Mucosa of stomach (tissue), 1 donor: ENCODE data around the gene CCSER1.
"Not testable (repeated sequence)": the region's sequence is repeated elsewhere in the genome, so short reads cannot be mapped to it uniquely, and the experiment has no call there.

ENCODE experiments used
- H3K27me3 ChIP-seq: one replicate; pipeline ENCODE4 v1.7.0; 2013; ENCODE audit warnings: mild to moderate bottlenecking, low read length; ENCODE audit not compliant: control insufficient read depth, insufficient read depth
- H3K36me3 ChIP-seq: one replicate; pipeline ENCODE4 v1.7.0; 2013; ENCODE audit warnings: low read length; ENCODE audit not compliant: control insufficient read depth, insufficient read depth
- H3K4me1 ChIP-seq: one replicate; pipeline ENCODE4 v1.7.0; 2013; ENCODE audit warnings: mild to moderate bottlenecking, low read length; ENCODE audit not compliant: control insufficient read depth, insufficient read depth
- H3K4me3 ChIP-seq: one replicate; pipeline ENCODE4 v1.7.0; 2013; ENCODE audit warnings: low read length
- H3K9ac ChIP-seq: one replicate; pipeline ENCODE4 v1.7.0; 2013; ENCODE audit warnings: mild to moderate bottlenecking, low read length, moderate library complexity
- H3K9me3 ChIP-seq: one replicate; pipeline ENCODE4 v1.7.0; 2013; ENCODE audit warnings: mild to moderate bottlenecking, low read length, moderate library complexity; ENCODE audit not compliant: control insufficient read depth
- donor health status: Pancreatic carcinoma.

CCSER1 gene

DNA sequence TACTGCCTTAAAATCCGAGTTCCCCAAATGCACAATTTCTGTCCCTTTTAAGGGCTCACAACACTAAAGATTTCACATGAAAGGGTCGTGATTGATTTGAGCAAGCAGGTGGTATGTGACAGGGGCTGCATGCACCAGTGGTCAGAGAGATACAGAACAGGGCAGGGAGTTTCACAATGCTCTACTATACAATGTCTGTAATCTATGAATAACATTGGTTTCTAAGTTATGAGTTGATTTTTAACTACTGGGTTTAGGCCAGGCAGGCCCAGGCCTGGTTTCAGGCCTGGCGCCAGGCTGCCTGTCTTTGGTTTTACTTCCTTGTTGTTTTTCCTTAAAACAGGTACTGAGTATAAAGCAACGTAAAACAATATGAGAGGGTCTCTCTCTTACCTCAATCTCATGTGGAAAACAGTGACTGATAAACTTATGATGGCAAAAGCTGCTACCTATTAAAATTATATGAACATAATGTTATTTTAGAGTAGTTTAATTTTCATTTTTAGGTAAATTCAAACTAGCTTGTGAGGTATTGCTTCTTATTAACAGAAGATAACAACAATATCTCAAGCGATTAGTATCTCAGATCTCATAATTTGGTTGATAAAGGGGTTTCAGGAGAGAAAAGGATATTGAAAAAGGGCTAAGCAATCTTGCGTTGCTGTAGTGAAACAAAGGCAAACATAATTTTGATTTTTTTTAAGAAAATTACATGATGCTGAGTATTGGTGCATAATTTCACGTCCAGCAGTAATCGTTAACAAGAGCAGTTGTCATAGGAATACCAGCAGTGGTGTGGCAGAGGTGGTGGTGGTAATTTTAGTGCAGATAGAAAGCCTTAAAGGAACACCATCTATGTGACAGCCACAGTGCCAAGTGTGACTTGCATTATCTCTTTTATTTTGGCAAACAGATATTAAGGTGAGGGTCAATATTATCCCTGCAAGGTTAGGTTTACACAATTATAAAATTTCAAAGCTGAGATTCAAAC, 1232.1 kb downstream of the CCSER1 start:
- no peak overlapping the region for H3K4me3 ChIP-seq
- no peaks in the 10 kb centered on the region for H3K9me3 ChIP-seq
- peaks cover 7% of the 10 kb centered on the region for H3K4me1 ChIP-seq
- H3K36me3 ChIP-seq = no peaks in the 10 kb centered on the region
- H3K9ac ChIP-seq = no peak overlapping the region
- no peaks in the 10 kb centered on the region for H3K27me3 ChIP-seq

DNA sequence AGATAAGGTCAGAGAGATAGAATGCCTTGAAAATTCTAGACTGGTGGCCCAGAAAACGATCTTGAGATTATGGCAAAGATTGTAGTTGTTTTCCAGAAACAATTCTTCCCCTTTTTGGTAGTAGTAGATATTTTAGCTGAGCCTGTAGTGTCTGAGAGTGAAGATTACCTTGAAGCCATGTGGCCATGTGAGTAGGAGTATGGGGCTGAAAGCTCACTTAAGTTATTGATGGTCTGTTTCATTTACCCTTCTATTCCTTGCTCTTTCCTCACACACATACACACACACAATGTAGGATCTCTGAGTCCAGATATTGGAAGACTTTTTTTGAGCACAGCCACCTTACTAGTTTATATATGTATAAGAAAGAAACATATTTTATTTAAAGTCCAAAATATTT, 1234.9 kb downstream of the CCSER1 start:
- Histone ChIP-seq H3K4me3 (no peak overlapping the region), H3K9ac (no peak overlapping the region), H3K4me1 (peaks cover 7% of the 10 kb centered on the region), H3K9me3 (no peaks in the 10 kb centered on the region), H3K27me3 (no peaks in the 10 kb centered on the region), H3K36me3 (no peaks in the 10 kb centered on the region)

DNA sequence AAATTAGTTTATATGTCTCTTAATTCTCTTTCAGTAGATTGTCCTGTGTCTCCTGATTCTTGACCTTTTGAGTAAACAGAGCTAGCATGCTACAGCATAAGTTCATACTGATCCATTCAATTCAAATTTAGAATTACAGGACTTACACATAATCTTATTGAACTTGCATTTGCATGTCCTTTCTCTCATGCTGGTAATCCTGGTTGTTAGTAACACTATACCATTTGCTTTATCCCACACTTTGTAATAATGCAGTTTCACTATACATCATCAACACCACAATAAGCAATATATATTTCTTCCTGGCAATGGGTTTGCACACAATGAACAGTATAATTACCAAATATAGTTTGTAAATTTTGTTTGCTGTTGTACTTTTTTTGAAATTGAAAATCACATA, 1239.4 kb downstream of the CCSER1 start:
- no peaks in the 10 kb centered on the region for H3K4me1 ChIP-seq
- no peak overlapping the region for H3K4me3 ChIP-seq
- H3K9ac ChIP-seq = no peak overlapping the region
- no peaks in the 10 kb centered on the region for H3K9me3 ChIP-seq
- H3K36me3 ChIP-seq = no peaks in the 10 kb centered on the region
- no peaks in the 10 kb centered on the region for H3K27me3 ChIP-seq

DNA sequence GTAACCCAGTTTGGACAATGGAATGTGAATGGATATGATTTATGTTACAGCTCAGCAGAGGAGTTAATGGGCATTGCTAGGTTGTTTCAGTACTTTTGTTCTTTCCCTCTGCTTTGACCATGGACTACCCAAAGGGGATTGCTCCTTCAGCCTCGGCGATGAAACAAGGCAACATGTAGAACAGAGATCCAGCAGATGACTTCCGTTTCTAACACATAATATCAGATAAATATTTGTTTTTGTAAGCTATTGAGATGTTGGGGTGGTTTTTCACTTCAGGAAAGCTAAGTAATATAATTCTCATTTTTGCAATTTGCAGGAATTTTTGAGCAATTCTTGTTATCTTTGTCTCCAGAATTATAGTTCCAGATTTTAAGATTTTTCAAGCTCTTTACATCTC, 1241.9 kb downstream of the CCSER1 start:
- H3K9me3 ChIP-seq = no peaks in the 10 kb centered on the region
- no peaks in the 10 kb centered on the region for H3K27me3 ChIP-seq
- H3K9ac ChIP-seq = no peak overlapping the region
- H3K4me3 ChIP-seq = no peak overlapping the region
- H3K36me3 ChIP-seq = no peaks in the 10 kb centered on the region
- H3K4me1 ChIP-seq = no peaks in the 10 kb centered on the region

DNA sequence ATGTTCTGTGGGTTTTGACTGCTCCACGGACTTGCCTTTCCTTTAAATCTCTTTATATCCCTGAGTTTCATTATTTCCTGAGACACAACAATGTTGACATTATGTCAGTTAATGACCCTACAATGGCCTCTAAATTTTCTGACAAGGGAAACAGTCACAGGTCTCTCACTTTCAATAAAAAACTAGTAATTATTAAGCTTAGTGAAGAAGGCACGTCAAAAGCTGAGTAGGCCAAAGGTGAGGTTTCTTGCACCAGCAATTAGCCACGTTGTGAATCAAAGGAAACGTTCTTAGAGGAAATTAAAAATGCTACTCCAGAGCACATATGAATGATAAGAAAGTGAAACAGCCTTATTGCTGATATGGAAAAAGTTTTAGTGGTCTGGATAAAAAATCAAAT, 1246.4 kb downstream of the CCSER1 start:
- H3K27me3 ChIP-seq = no peaks in the 10 kb centered on the region
- H3K36me3 ChIP-seq = no peaks in the 10 kb centered on the region
- no peak overlapping the region for H3K9ac ChIP-seq
- no peaks in the 10 kb centered on the region for H3K4me1 ChIP-seq
- no peak overlapping the region for H3K4me3 ChIP-seq
- no peaks in the 10 kb centered on the region for H3K9me3 ChIP-seq

DNA sequence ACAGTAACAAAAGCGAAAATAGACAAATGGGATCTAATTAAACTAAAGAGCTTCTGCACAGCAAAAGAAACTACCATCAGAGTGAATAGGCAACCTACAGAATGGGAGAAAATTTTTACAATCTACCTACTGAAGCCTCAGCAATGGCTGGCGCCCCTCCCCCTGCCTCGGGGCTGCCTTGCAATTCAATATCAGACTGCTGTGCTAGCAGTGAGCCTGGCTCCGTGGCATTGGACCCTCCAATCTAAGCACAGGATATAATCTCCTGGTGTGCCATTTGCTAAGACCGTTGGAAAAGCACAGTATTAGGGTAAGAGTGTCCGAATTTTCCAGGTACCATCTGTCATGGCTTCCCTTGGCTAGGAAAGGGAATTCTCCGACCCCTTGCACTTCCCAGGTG, 1278.2 kb downstream of the CCSER1 start:
- H3K9ac ChIP-seq, H3K36me3 ChIP-seq, H3K27me3 ChIP-seq, H3K4me3 ChIP-seq, H3K9me3 ChIP-seq, H3K4me1 ChIP-seq: not testable (repeated sequence)

DNA sequence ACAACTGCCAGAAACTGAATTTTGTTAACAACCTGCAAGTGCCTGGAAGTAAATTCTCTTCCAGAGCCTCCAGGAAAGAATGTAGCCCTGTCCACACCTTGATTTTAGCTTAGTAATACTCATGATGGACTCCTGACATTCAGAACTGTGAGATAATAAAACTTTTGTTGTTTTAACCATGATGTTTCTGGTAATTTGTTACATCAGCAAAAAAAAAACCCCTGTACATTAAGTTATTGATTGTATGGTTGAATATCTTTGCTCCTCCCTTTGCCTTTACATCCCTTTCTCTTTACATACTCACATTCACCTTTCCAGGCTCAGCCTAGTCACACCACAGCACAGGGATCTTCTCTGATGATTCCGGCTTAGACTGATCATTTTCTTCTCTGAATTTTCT, 1294.8 kb downstream of the CCSER1 start:
- H3K27me3 ChIP-seq = no peaks in the 10 kb centered on the region
- no peak overlapping the region for H3K4me3 ChIP-seq
- no peaks in the 10 kb centered on the region for H3K4me1 ChIP-seq
- H3K9me3 ChIP-seq = no peaks in the 10 kb centered on the region
- H3K9ac ChIP-seq = no peak overlapping the region
- no peaks in the 10 kb centered on the region for H3K36me3 ChIP-seq

DNA sequence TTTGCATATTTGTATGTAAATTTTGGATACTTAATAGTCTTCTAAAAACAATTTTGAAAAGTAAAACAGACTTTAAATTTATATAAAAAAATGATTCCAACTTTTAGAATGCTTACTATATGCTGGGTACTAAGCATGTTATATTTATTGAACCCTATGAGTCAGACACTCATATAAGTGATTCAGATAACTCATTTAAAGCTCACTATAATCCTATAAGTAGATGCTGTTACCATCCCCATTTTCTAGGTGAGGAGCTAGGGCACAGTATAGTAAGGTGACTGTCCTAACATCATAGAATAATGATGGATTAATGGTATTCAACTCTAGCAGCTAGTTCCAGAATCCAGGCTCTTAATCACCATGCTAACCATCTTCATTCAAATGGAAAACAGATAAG, 1299.5 kb downstream of the CCSER1 start:
- no peaks in the 10 kb centered on the region for H3K4me1 ChIP-seq
- H3K9ac ChIP-seq = no peak overlapping the region
- H3K9me3 ChIP-seq = no peaks in the 10 kb centered on the region
- H3K27me3 ChIP-seq = no peaks in the 10 kb centered on the region
- no peaks in the 10 kb centered on the region for H3K36me3 ChIP-seq
- H3K4me3 ChIP-seq = no peak overlapping the region

DNA sequence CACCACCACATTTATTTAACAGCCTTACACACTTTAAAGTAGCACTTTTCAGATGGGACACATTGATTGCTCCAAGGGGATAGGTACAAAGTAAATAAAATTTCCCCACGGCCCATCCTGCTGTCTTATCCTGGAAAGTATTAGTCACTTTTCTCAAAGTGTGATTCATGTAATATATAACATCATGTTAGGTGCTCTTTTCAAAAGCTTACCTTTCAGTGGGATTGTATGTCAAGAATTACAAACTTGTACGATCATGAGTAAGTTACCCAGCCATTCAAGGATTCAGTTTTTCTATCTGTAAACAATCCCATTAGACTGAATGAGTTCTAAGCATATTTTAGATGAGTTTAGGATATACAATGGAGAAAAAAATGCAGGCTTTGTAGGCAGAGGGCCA, 1300.0 kb downstream of the CCSER1 start:
- H3K4me1 ChIP-seq = no peaks in the 10 kb centered on the region
- no peak overlapping the region for H3K9ac ChIP-seq
- no peak overlapping the region for H3K4me3 ChIP-seq

DNA sequence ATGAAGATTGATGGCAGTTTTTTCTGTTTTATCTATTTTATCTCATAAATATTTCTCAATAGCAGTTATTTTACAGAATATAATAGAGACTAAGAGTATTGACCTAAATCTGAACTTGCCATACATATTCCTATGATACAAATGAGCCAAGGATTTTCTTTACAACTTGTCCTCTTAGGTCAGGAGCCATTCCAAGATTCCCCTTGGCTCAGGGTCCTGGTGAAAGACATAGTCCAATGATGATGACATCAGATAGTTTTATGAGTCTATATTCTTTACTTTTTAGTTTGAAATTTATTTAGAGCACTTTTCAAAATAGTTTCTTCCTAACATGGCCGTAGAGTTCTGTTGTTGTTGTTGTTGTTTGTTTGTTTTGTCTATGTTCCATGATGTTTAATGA, 1307.4 kb downstream of the CCSER1 start:
- H3K36me3 ChIP-seq = no peaks in the 10 kb centered on the region
- H3K4me3 ChIP-seq = no peak overlapping the region
- no peaks in the 10 kb centered on the region for H3K27me3 ChIP-seq
- H3K4me1 ChIP-seq = no peaks in the 10 kb centered on the region
- no peaks in the 10 kb centered on the region for H3K9me3 ChIP-seq
- H3K9ac ChIP-seq = no peak overlapping the region

More for the DNA sequence above, 1300.0 kb downstream of the CCSER1 start:
- H3K36me3 ChIP-seq = no peaks in the 10 kb centered on the region
- H3K9me3 ChIP-seq = no peaks in the 10 kb centered on the region
- H3K27me3 ChIP-seq = no peaks in the 10 kb centered on the region

DNA sequence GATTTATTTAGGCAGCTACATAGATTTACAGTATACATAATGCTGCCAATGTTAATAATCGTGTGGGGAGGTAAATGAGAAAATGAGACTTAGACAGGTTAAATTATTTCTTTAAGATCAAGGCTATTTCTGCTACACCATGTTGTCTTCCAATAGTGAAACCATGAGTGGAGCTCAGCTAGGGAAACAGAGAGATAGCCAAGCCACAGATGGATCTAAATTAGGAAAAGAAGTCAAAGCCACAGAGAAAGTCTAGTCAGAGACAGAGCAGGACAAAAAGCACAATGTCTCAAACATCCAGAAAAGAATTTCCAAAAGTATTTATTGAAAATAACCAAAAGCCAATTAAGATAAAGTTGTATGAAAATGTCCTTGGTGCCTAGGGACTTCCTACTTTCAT, 1309.4 kb downstream of the CCSER1 start:
- H3K4me3 ChIP-seq = no peak overlapping the region
- no peaks in the 10 kb centered on the region for H3K9me3 ChIP-seq
- H3K36me3 ChIP-seq = no peaks in the 10 kb centered on the region
- no peaks in the 10 kb centered on the region for H3K27me3 ChIP-seq
- no peaks in the 10 kb centered on the region for H3K4me1 ChIP-seq
- no peak overlapping the region for H3K9ac ChIP-seq

DNA sequence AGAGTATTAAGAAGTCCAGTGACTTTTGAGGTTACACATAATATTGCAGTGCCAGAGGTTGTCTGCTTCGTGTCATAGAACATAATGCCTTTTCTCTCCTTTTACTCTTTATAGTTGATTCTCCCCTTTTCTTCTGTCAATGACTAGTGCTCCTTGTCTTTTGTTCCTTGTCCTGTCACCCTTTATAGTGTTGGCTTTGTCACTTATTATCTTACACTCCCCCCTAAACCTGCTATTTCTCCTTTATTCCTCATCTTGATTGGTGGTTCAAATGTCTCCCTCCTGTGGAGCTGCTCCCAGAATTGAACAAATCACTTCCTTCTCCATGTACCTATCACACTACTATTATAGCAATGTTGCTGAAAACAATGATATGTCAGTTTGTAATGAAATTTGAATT, 1320.0 kb downstream of the CCSER1 start:
- H3K4me1 ChIP-seq = no peaks in the 10 kb centered on the region
- no peaks in the 10 kb centered on the region for H3K9me3 ChIP-seq

More for the DNA sequence above, 1320.0 kb downstream of the CCSER1 start:
- Histone ChIP-seq H3K4me3 (no peak overlapping the region), H3K9ac (no peak overlapping the region), H3K36me3 (no peaks in the 10 kb centered on the region), H3K27me3 (no peaks in the 10 kb centered on the region)
